Astrocyte (in vitro differentiated cells and primary cell): ENCODE results near the gene BHLHE40. TPM values are rescaled to one million over a fixed set of nuclear protein-coding genes. Genes with fewer than 3 reads are reported as not detected.
A peak's percentile ranks its signal among the peaks of the same experiment; 100 is the strongest.

Experiments used
- DNase-seq: peaks from one replicate; pipeline ENCODE4 v3.0.0-alpha.2; 2010; ENCODE audit warnings: low read depth
- FAIRE-seq: peaks from 2 replicates; lab custom pipeline; 2011; peaks lifted over from hg19 to GRCh38; lab: Jason Lieb, UNC
- H2AFZ ChIP-seq: 2 replicates; pipeline ENCODE4 v1.6.0; 2012; ENCODE audit warnings: low read depth, low read length, inconsistent platforms
- H3K27ac ChIP-seq: 2 replicates; pipeline ENCODE4 v1.5.1; 2011; ENCODE audit warnings: low read depth, low read length, inconsistent platforms
- H3K27me3 ChIP-seq: 2 replicates; pipeline ENCODE4 v1.6.0; 2011; ENCODE audit warnings: low read length, inconsistent platforms; ENCODE audit not compliant: insufficient read depth
- H3K36me3 ChIP-seq: 2 replicates; pipeline ENCODE4 v1.5.1; 2011; ENCODE audit warnings: low read length, inconsistent platforms; ENCODE audit not compliant: insufficient read depth
- H3K4me1 ChIP-seq: 2 replicates; pipeline ENCODE4 v1.5.1; 2011; ENCODE audit warnings: low read length, inconsistent platforms; ENCODE audit not compliant: insufficient read depth
- H3K4me2 ChIP-seq: 2 replicates; pipeline ENCODE4 v1.6.0; 2012; ENCODE audit warnings: low read length, inconsistent platforms
- H3K4me3 ChIP-seq: 2 replicates; pipeline ENCODE4 v1.5.1; 2011; ENCODE audit warnings: low read depth, mild to moderate bottlenecking, low read length, inconsistent platforms; ENCODE audit not compliant: insufficient read depth
- H3K79me2 ChIP-seq: 2 replicates; pipeline ENCODE4 v1.6.0; 2012; ENCODE audit warnings: mild to moderate bottlenecking, low read length, inconsistent platforms; ENCODE audit not compliant: insufficient read depth
- H3K9ac ChIP-seq: 2 replicates; pipeline ENCODE4 v1.6.0; 2012; ENCODE audit warnings: mild to moderate bottlenecking, low read length, inconsistent platforms
- H3K9me3 ChIP-seq: 2 replicates; pipeline ENCODE4 v1.5.1; 2012; ENCODE audit warnings: low read depth, mild to moderate bottlenecking, low read length, inconsistent platforms; ENCODE audit not compliant: insufficient read depth
- H4K20me1 ChIP-seq: 2 replicates; pipeline ENCODE4 v1.6.0; 2012; ENCODE audit warnings: low read length, inconsistent platforms; ENCODE audit not compliant: insufficient read depth
- H3K27ac Mint-ChIP-seq: one replicate; pipeline ENCODE4 v1.8.0; 2021; ENCODE audit warnings: mild to moderate bottlenecking, mixed read lengths; ENCODE audit not compliant: unreplicated experiment
- H3K27me3 Mint-ChIP-seq: one replicate; pipeline ENCODE4 v1.8.0; 2021; ENCODE audit warnings: low read depth, mixed read lengths; ENCODE audit not compliant: unreplicated experiment
- H3K36me3 Mint-ChIP-seq: one replicate; pipeline ENCODE4 v1.8.0; 2021; ENCODE audit warnings: low read depth, mixed read lengths; ENCODE audit not compliant: unreplicated experiment
- H3K4me1 Mint-ChIP-seq: one replicate; pipeline ENCODE4 v1.8.0; 2021; ENCODE audit warnings: low read depth, mixed read lengths; ENCODE audit not compliant: unreplicated experiment
- H3K4me3 Mint-ChIP-seq: one replicate; pipeline ENCODE4 v1.8.0; 2021; ENCODE audit warnings: mild to moderate bottlenecking, moderate library complexity, mixed read lengths; ENCODE audit not compliant: unreplicated experiment
- H3K9me3 Mint-ChIP-seq: one replicate; pipeline ENCODE4 v1.8.0; 2021; ENCODE audit warnings: mild to moderate bottlenecking, mixed read lengths; ENCODE audit not compliant: unreplicated experiment
- CTCF ChIP-seq: IDR thresholded peaks from 2 replicates; pipeline ENCODE4 v1.5.1; 2011; ENCODE audit warnings: low read depth, mild to moderate bottlenecking, inconsistent platforms, low read length, moderate library complexity; ENCODE audit not compliant: insufficient read depth
- EZH2 ChIP-seq: IDR thresholded peaks from 2 replicates; pipeline ENCODE4 v1.6.1; 2012; ENCODE audit warnings: mild to moderate bottlenecking, low read length, inconsistent platforms; ENCODE audit not compliant: insufficient read depth
- total RNA-seq: library from RNA; stranded (reverse); gene quantifications from 2 replicates; pipeline ENCODE4 v1.2.1, GENCODE V29; 2021

The BHLHE40 gene
- total RNA-seq, 1 donor from 2014 or later, result 156 TPM

DNA sequence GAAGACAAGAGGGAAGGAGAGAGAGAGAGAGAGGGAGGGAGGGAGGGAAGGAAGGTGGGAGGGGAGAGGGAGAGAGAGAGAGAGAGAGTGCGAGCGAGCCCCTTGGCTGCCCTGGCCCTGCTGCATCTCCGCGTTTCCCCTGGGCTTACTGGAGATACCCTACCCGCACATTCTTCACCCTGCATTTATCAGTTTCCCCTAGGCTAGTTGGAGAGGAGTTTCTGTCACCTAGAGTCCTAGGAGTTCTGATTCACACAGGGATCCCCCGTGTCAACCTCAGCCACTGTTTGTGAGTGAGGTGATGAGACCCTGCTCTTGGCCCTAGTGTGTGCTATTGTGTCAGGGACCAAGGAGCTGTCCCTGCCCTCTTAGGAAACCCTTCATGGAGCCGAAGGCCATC lies 18.7 kb downstream of the BHLHE40 start:
- no peak overlapping the region for H3K9ac ChIP-seq
- H4K20me1 ChIP-seq, result no peaks in the 10 kb centered on the region
- Mint-ChIP-seq H3K4me3 (no peak overlapping the region), H3K36me3 (no peaks in the 10 kb centered on the region), H3K4me1 (peaks cover 39% of the 10 kb centered on the region), H3K27me3 (no peaks in the 10 kb centered on the region), H3K9me3 (no peaks in the 10 kb centered on the region), H3K27ac (no peak overlapping the region)
- no peak overlapping the region for H3K4me3 ChIP-seq
- TF ChIP-seq EZH2 (no peak), CTCF (no peak)
- DNase-seq, result no peak
- H3K79me2 ChIP-seq, result no peaks in the 10 kb centered on the region
- no peaks in the 10 kb centered on the region for H3K9me3 ChIP-seq
- no peaks in the 10 kb centered on the region for H3K36me3 ChIP-seq
- H2AFZ ChIP-seq, result no peak overlapping the region
- H3K27me3 ChIP-seq, result no peaks in the 10 kb centered on the region
- H3K4me1 ChIP-seq, result peaks cover 22% of the 10 kb centered on the region
- no peak for FAIRE-seq
- no peak overlapping the region for H3K4me2 ChIP-seq
- no peak overlapping the region for H3K27ac ChIP-seq

DNA sequence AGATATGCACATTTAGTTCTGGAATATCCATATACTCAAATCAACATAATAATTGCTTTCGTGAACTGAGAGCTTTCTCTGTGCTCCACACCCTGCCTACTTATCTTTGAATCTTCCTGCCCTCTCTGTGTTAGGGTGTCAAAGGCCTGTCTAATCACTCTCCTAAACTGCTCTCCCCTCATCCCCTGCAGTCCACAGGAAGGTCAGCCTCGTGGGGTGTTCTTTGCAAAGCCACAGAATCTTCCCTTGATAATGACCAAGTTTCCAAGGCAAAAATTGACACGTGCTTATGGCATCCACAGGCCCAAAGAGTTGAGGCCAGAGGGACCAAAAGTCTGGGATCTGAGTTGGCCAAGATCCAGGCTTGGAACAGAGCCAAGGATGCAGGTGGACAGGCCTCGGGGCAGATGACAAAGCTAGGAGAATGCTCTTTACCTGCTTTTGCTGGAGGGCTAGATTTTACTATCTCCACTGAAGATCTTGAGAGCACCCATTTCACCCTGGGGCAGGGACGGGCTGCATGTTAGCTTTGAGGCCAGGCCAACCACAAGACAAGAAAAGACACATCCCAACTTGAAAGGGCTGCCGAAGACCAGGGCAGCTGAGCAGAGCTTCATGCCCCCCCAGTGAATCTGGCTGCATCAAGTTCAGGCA lies 20.4 kb downstream of the BHLHE40 start:
- no peaks in the 10 kb centered on the region for H3K9me3 Mint-ChIP-seq
- H3K4me1 ChIP-seq, result peaks cover 15% of the 10 kb centered on the region
- no peaks in the 10 kb centered on the region for H3K27me3 Mint-ChIP-seq
- no peak overlapping the region for H3K4me3 Mint-ChIP-seq
- no peaks in the 10 kb centered on the region for H3K36me3 ChIP-seq
- H3K27ac Mint-ChIP-seq, result peak overlapping the region; percentile 29
- FAIRE-seq, result no peak
- H3K4me3 ChIP-seq, result no peak overlapping the region
- no peak overlapping the region for H3K4me2 ChIP-seq
- H3K27ac ChIP-seq, result no peak overlapping the region
- no peak overlapping the region for H3K9ac ChIP-seq
- peaks cover 30% of the 10 kb centered on the region for H3K4me1 Mint-ChIP-seq
- no peaks in the 10 kb centered on the region for H3K79me2 ChIP-seq
- no peaks in the 10 kb centered on the region for H3K36me3 Mint-ChIP-seq
- no peak overlapping the region for H2AFZ ChIP-seq
- H3K9me3 ChIP-seq, result no peaks in the 10 kb centered on the region
- no peaks in the 10 kb centered on the region for H3K27me3 ChIP-seq
- no peak for DNase-seq
- H4K20me1 ChIP-seq, result no peaks in the 10 kb centered on the region
- TF ChIP-seq CTCF, result no peak
- TF ChIP-seq EZH2, result no peak

DNA sequence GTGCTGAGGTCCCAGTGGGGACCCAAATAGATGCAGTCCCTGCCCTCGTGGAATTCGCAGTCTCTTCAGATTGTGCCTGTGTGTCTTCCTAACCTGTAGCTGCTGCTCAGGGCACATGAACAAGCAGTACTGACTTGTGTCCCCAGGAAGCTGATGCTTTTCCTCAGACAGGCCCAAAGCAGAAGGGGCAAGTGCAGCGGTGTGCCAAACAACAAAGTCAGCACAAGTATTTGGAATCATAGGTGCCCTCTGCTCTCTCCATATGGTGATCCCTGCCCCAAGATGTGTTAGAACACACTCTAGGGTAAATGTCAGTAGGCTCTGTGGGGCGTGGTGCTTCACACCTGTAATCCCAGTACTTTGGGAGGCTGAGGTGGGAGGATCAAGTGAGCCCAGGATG lies 21.9 kb downstream of the BHLHE40 start:
- Histone ChIP-seq H3K4me2 (no peak overlapping the region), H3K36me3 (no peaks in the 10 kb centered on the region), H3K27ac (no peak overlapping the region), H4K20me1 (no peaks in the 10 kb centered on the region), H3K9ac (no peak overlapping the region), H3K4me3 (no peak overlapping the region), H2AFZ (no peak overlapping the region), H3K79me2 (no peaks in the 10 kb centered on the region), H3K9me3 (no peaks in the 10 kb centered on the region), H3K27me3 (no peaks in the 10 kb centered on the region), H3K4me1 (peaks cover under 1% of the 10 kb centered on the region)
- Mint-ChIP-seq H3K36me3 (no peaks in the 10 kb centered on the region), H3K4me1 (peaks cover 20% of the 10 kb centered on the region), H3K27me3 (peaks cover 2% of the 10 kb centered on the region), H3K9me3 (no peaks in the 10 kb centered on the region), H3K27ac (no peak overlapping the region), H3K4me3 (no peak overlapping the region)
- no peak for TF ChIP-seq EZH2
- TF ChIP-seq CTCF, result no peak
- FAIRE-seq, result no peak
- DNase-seq, result no peak
